Activated B cell treated with CpG ODN at 0.5 μM for 24 hours (primary cell): ENCODE results near the gene CORO6. TPM values are rescaled to one million over a fixed set of nuclear protein-coding genes. Genes with fewer than 3 reads are reported as not detected.

Experiments used
- ATAC-seq: fragments of 200-7000 bp; cut with Tn5 transposase; one replicate; pipeline ENCODE4 v1.10.0; 2021; ENCODE audit warnings: low read depth, mild to moderate bottlenecking, moderate library complexity
- CTCF ChIA-PET: fragments of 350-600 bp; sonication (Branson Sonifier 250); formaldehyde crosslinking; loops from one replicate; lab custom pipeline; 2021; ENCODE audit warnings: antibody characterized with exemption; lab: Charles Lee
- POLR2A ChIA-PET: fragments of 350-600 bp; sonication (Branson Sonifier 250); formaldehyde crosslinking; loops from one replicate; lab custom pipeline; 2021; ENCODE audit warnings: antibody characterized with exemption; lab: Charles Lee
- DNase-seq: peaks from one replicate; pipeline ENCODE4 v3.0.0; 2022
- H3K27ac Mint-ChIP-seq: one replicate; pipeline ENCODE4 v1.8.0; 2020; ENCODE audit warnings: mixed read lengths
- H3K27me3 Mint-ChIP-seq: one replicate; pipeline ENCODE4 v1.8.0; 2021; ENCODE audit warnings: mixed read lengths
- H3K36me3 Mint-ChIP-seq: one replicate; pipeline ENCODE4 v1.8.0; 2021; ENCODE audit warnings: low read depth, mixed read lengths
- H3K4me1 Mint-ChIP-seq: one replicate; pipeline ENCODE4 v1.8.0; 2021; ENCODE audit warnings: mixed read lengths
- H3K4me3 Mint-ChIP-seq: one replicate; pipeline ENCODE4 v1.8.0; 2020; ENCODE audit warnings: mild to moderate bottlenecking, mixed read lengths
- H3K9me3 Mint-ChIP-seq: one replicate; pipeline ENCODE4 v1.8.0; 2020; ENCODE audit warnings: mixed read lengths
- CTCF ChIP-seq: fragments of 200-600 bp; IDR thresholded peaks from one replicate; pipeline ENCODE4 v1.8.0; 2022; ENCODE audit warnings: antibody characterized with exemption, mild to moderate bottlenecking
- intact Hi-C: fragments of 100-400 bp; cut with micrococcal nuclease; formaldehyde crosslinking; loops from one replicate; pipeline ENCODE4 v1.15.1; 2024
- total RNA-seq: library from RNA; stranded (reverse); gene quantifications from 2 replicates; pipeline ENCODE4 v1.2.3, GENCODE V29; 2022

Gene CORO6
- total RNA-seq, 1 donor from 2014 or later, result 4.1 TPM

- Mint-ChIP-seq H3K4me1 (peaks cover 38% of the 10 kb centered on the region), H3K4me3 (peak overlapping the region; percentile 83), H3K9me3 (no peaks in the 10 kb centered on the region), H3K27ac (peak overlapping the region; percentile 56), H3K27me3 (peaks cover 3% of the 10 kb centered on the region), H3K36me3 (no peaks in the 10 kb centered on the region)
- CTCF ChIA-PET, result interaction anchor here (0.6 to 4.2 kb wide), 11 partner anchors 9 to 319 kb away, joined by 3 to 57 read pairs (median 7); partner anchors contain the start of genes ANKRD13B and SSH2
- POLR2A ChIA-PET, result interaction anchor here (0.6 to 3.2 kb wide), 17 partner anchors 8 to 1199 kb away, joined by 3 to 18 read pairs (median 4); partner anchors contain the start of genes ABHD15, ANKRD13B, NUFIP2 and SSH2
- peak; percentile 89 for DNase-seq
- TF ChIP-seq CTCF, result no peak
- intact Hi-C loops, result loop anchor here (1.0 to 10.0 kb wide), 4 partner anchors 23 to 471 kb away; partner anchors contain the start of gene TP53I13
- peak; percentile 67 for ATAC-seq
Observed at GRCh38 chr17:29615492-29616299, 7.0 kb downstream of the CORO6 start.

- no peak for ATAC-seq
- ChIA-PET POLR2A (interaction anchor here (0.6 to 1.7 kb wide), 11 partner anchors 8 to 1199 kb away, joined by 3 to 6 read pairs (median 4); partner anchors contain the start of gene SSH2), CTCF (interaction anchor here (1.3 to 4.2 kb wide), 7 partner anchors 10 to 316 kb away, joined by 3 to 57 read pairs (median 10); partner anchors contain the start of genes ANKRD13B and SSH2)
- no peaks in the 10 kb centered on the region for H3K36me3 Mint-ChIP-seq
- intact Hi-C loops, result loop anchor here (1.0 to 10.0 kb wide), 3 partner anchors 24 to 470 kb away; partner anchors contain the start of gene TP53I13
- peak overlapping the region; percentile 83 for H3K4me3 Mint-ChIP-seq
- no peak overlapping the region for H3K27ac Mint-ChIP-seq
- no peak for DNase-seq
- peaks cover 3% of the 10 kb centered on the region for H3K27me3 Mint-ChIP-seq
- TF ChIP-seq CTCF, result no peak
- no peaks in the 10 kb centered on the region for H3K9me3 Mint-ChIP-seq
- H3K4me1 Mint-ChIP-seq, result peaks cover 38% of the 10 kb centered on the region
Observed at GRCh38 chr17:29615048-29615385, 7.7 kb downstream of the CORO6 start.

GRCh38 chr17:29614349-29615047 is 8.2 kb downstream of the CORO6 start:
- H3K36me3 Mint-ChIP-seq, result no peaks in the 10 kb centered on the region
- ChIA-PET CTCF (interaction anchor here (1.3 to 4.2 kb wide), 6 partner anchors 22 to 316 kb away, joined by 3 to 57 read pairs (median 10); partner anchors contain the start of genes ANKRD13B and SSH2), POLR2A (interaction anchor here (0.6 to 1.7 kb wide), 9 partner anchors 8 to 316 kb away, joined by 3 to 10 read pairs (median 4); partner anchors contain the start of genes CORO6 and SSH2)
- no peak for TF ChIP-seq CTCF
- peaks cover 3% of the 10 kb centered on the region for H3K27me3 Mint-ChIP-seq
- no peaks in the 10 kb centered on the region for H3K9me3 Mint-ChIP-seq
- H3K4me3 Mint-ChIP-seq, result peak overlapping the region; percentile 83
- intact Hi-C loops, result loop anchor here (1.0 to 10.0 kb wide), 3 partner anchors 23 to 470 kb away; partner anchors contain the start of gene TP53I13
- ATAC-seq (no peak), DNase-seq (no peak)
- peaks cover 38% of the 10 kb centered on the region for H3K4me1 Mint-ChIP-seq
- no peak overlapping the region for H3K27ac Mint-ChIP-seq

- ChIA-PET POLR2A (interaction anchor here (0.6 to 1.5 kb wide), 10 partner anchors 9 to 316 kb away, joined by 3 to 10 read pairs (median 4); partner anchors contain the start of genes ABHD15, CORO6 and SSH2), CTCF (interaction anchor here (0.8 to 2.1 kb wide), 10 partner anchors 22 to 244 kb away, joined by 3 to 10 read pairs (median 4); partner anchors contain the start of gene ANKRD13B)
- no peak for ATAC-seq
- no peaks in the 10 kb centered on the region for H3K9me3 Mint-ChIP-seq
- peaks cover 3% of the 10 kb centered on the region for H3K27me3 Mint-ChIP-seq
- H3K27ac Mint-ChIP-seq, result no peak overlapping the region
- peak overlapping the region; percentile 29 for H3K4me3 Mint-ChIP-seq
- DNase-seq, result no peak
- H3K36me3 Mint-ChIP-seq, result no peaks in the 10 kb centered on the region
- no peak for TF ChIP-seq CTCF
- peaks cover 38% of the 10 kb centered on the region for H3K4me1 Mint-ChIP-seq
- intact Hi-C loops, result loop anchor here (1.0 to 10.0 kb wide), 3 partner anchors 34 to 469 kb away; partner anchors contain the start of gene TP53I13
Observed at GRCh38 chr17:29613856-29614255, 8.9 kb downstream of the CORO6 start.
